OCI-LY7 (cell line): ENCODE results near the gene IFITM10. TPM values are rescaled to one million over a fixed set of nuclear protein-coding genes. Genes with fewer than 3 reads are reported as not detected.

ENCODE experiments used
- BruUV-seq: library from RNA; stranded (reverse); fragments of 400-500 nt; replicated peaks from 2 replicates; lab custom pipeline; 2021; lab: Mats Ljungman, UMichigan
- CTCF ChIA-PET: fragments of 300-600 bp; sonication (Branson Sonifier 250); formaldehyde crosslinking; loops from one replicate; lab custom pipeline; 2022; ENCODE audit warnings: antibody characterized with exemption; ENCODE audit not compliant: unreplicated experiment; lab: Charles Lee
- POLR2A ChIA-PET: fragments of 300-600 bp; sonication (Branson Sonifier 250); formaldehyde crosslinking; loops from one replicate; lab custom pipeline; 2022; ENCODE audit warnings: antibody characterized with exemption; lab: Charles Lee
- DNase-seq: peaks from one replicate; pipeline ENCODE4 v3.0.0-alpha.2; 2015; ENCODE audit warnings: low spot score
- H2AFZ ChIP-seq: fragments of 200-600 bp; sonication (generic), shearing (Covaris generic); 2 replicates; pipeline ENCODE4 v1.6.1; 2014; ENCODE audit warnings: mild to moderate bottlenecking, antibody characterized with exemption, low read length, moderate library complexity
- H3K27ac ChIP-seq: fragments of 200-600 bp; sonication (generic); 2 replicates; pipeline ENCODE4 v1.5.1; 2014; ENCODE audit warnings: mixed run types, low read depth, mild to moderate bottlenecking, moderate library complexity, low read length, inconsistent platforms; ENCODE audit not compliant: poor library complexity, severe bottlenecking
- H3K36me3 ChIP-seq: fragments of 200-600 bp; sonication (generic); 2 replicates; pipeline ENCODE4 v1.6.1; 2014; ENCODE audit warnings: mild to moderate bottlenecking, antibody characterized with exemption, low read length, moderate library complexity, mixed read lengths; ENCODE audit not compliant: insufficient read depth
- H3K4me1 ChIP-seq: fragments of 200-600 bp; sonication (generic); 2 replicates; pipeline ENCODE4 v1.5.1; 2014; ENCODE audit warnings: mild to moderate bottlenecking, low read length; ENCODE audit not compliant: insufficient read depth, poor library complexity, severe bottlenecking
- H3K4me2 ChIP-seq: fragments of 200-600 bp; sonication (generic); 2 replicates; pipeline ENCODE4 v1.6.1; 2014; ENCODE audit warnings: mild to moderate bottlenecking, low read length
- H3K4me3 ChIP-seq: fragments of 200-600 bp; sonication (generic); 2 replicates; pipeline ENCODE4 v1.5.1; 2014; ENCODE audit warnings: mild to moderate bottlenecking, low read depth, low read length; ENCODE audit not compliant: poor library complexity, severe bottlenecking
- H3K79me2 ChIP-seq: fragments of 200-600 bp; sonication (generic); 2 replicates; pipeline ENCODE4 v1.6.1; 2016; ENCODE audit warnings: low read depth, mild to moderate bottlenecking, low read length, moderate library complexity, mixed read lengths; ENCODE audit not compliant: insufficient read depth
- H3K9me2 ChIP-seq: fragments of 200-600 bp; sonication (generic); 2 replicates; pipeline ENCODE4 v1.6.1; 2016; ENCODE audit warnings: mild to moderate bottlenecking, low read length, mixed read lengths; ENCODE audit not compliant: insufficient read depth
- H3K9me3 ChIP-seq: fragments of 200-600 bp; sonication (generic); 2 replicates; pipeline ENCODE4 v1.6.1; 2014; ENCODE audit warnings: mild to moderate bottlenecking, mixed run types, low read length, mixed read lengths
- H4K20me1 ChIP-seq: fragments of 200-600 bp; sonication (generic); 2 replicates; pipeline ENCODE4 v1.6.1; 2014; ENCODE audit warnings: mild to moderate bottlenecking, antibody characterized with exemption, low read length, moderate library complexity, mixed read lengths; ENCODE audit not compliant: insufficient read depth
- CTCF ChIP-seq: fragments of 200-600 bp; sonication (generic); conservative IDR thresholded peaks from 2 replicates; pipeline ENCODE4 v1.5.1; 2014; ENCODE audit warnings: mild to moderate bottlenecking, antibody characterized with exemption, low read length, moderate library complexity, mixed read lengths
- EZH2phosphoT487 ChIP-seq: fragments of 200-600 bp; sonication (generic); IDR thresholded peaks from 2 replicates; pipeline ENCODE4 v1.6.1; 2018; ENCODE audit warnings: low read depth, borderline replicate concordance, mild to moderate bottlenecking, mixed run types, antibody characterized with exemption, low read length, moderate library complexity, mixed read lengths
- intact Hi-C: fragments of 100-400 bp; cut with micrococcal nuclease; formaldehyde crosslinking; loops from one replicate; pipeline ENCODE4 v1.10.0; 2022; ENCODE audit not compliant: unreplicated experiment
- total RNA-seq, 2 experiments: library from RNA; depleted of rRNA in 1 of 2; stranded (reverse); fragments of >200 nt in 1 of 2; shearing (Covaris generic) in 1 of 2; gene quantifications; 2 replicates each; pipeline ENCODE4 v1.2.3, GENCODE V29; 2014 to 2022

The IFITM10 gene
- total RNA-seq, 2 experiments from 2014 or later: 0.30 to 0.38 TPM

- Histone ChIP-seq H3K4me3 (peak overlapping the region; percentile 99), H4K20me1 (no peaks in the 10 kb centered on the region), H3K9me3 (no peaks in the 10 kb centered on the region), H3K4me2 (peak overlapping the region; percentile 82), H3K27ac (no peak overlapping the region), H3K9me2 (no peaks in the 10 kb centered on the region), H3K36me3 (no peaks in the 10 kb centered on the region), H3K4me1 (peaks cover 15% of the 10 kb centered on the region), H2AFZ (peak overlapping the region; percentile 89), H3K79me2 (no peaks in the 10 kb centered on the region)
- DNase-seq: peak; percentile 6
- no TSS peak for BruUV-seq
- ChIA-PET POLR2A (no interaction called here), CTCF (interaction anchor here (0.6 kb wide), 1 partner anchor 251 kb away, joined by 8 read pairs; no protein-coding TSS in a partner anchor)
- no peak for TF ChIP-seq EZH2phosphoT487
- TF ChIP-seq CTCF: no peak
- intact Hi-C loops: no loop called here
Measured at GRCh38 chr11:1763336-1763795, 13.0 kb upstream of the IFITM10 start.

- DNase-seq: no peak
- no peaks in the 10 kb centered on the region for H4K20me1 ChIP-seq
- H3K9me3 ChIP-seq: no peaks in the 10 kb centered on the region
- no peaks in the 10 kb centered on the region for H3K9me2 ChIP-seq
- peak overlapping the region; percentile 82 for H3K4me2 ChIP-seq
- no peak overlapping the region for H3K27ac ChIP-seq
- H2AFZ ChIP-seq: no peak overlapping the region
- TF ChIP-seq EZH2phosphoT487: no peak
- no peak for TF ChIP-seq CTCF
- no TSS peak for BruUV-seq
- ChIA-PET POLR2A (no interaction called here), CTCF (no interaction called here)
- H3K36me3 ChIP-seq: no peaks in the 10 kb centered on the region
- H3K4me3 ChIP-seq: peak overlapping the region; percentile 99
- intact Hi-C loops: no loop called here
- no peaks in the 10 kb centered on the region for H3K79me2 ChIP-seq
- H3K4me1 ChIP-seq: peaks cover 15% of the 10 kb centered on the region
Measured at GRCh38 chr11:1762537-1763302, 12.3 kb upstream of the IFITM10 start.

GRCh38 chr11:1761857-1762536 lies 11.6 kb upstream of the IFITM10 start:
- ChIA-PET CTCF (no interaction called here), POLR2A (no interaction called here)
- Histone ChIP-seq H3K9me3 (no peaks in the 10 kb centered on the region), H3K27ac (no peak overlapping the region), H3K9me2 (no peaks in the 10 kb centered on the region), H3K4me2 (peak overlapping the region; percentile 82), H3K4me1 (peaks cover 15% of the 10 kb centered on the region), H3K36me3 (no peaks in the 10 kb centered on the region), H2AFZ (no peak overlapping the region), H3K79me2 (no peaks in the 10 kb centered on the region), H3K4me3 (no peak overlapping the region), H4K20me1 (no peaks in the 10 kb centered on the region)
- TF ChIP-seq EZH2phosphoT487 (no peak), CTCF (no peak)
- no TSS peak for BruUV-seq
- intact Hi-C loops: no loop called here
- DNase-seq: no peak
